Caco-2 (cell line): Measurements from ENCODE around the gene VAV2. TPM values are rescaled to one million over a fixed set of nuclear protein-coding genes. Genes with fewer than 3 reads are reported as not detected.
A peak's percentile ranks its signal among the peaks of the same experiment; 100 is the strongest.

Source experiments
- BruUV-seq: library from RNA; stranded (reverse); fragments of 400-500 nt; replicated peaks from 2 replicates; lab custom pipeline; 2021; lab: Mats Ljungman, UMichigan
- CTCF ChIA-PET: fragments of 300-600 bp; sonication (Branson Sonifier 250); formaldehyde crosslinking; loops from one replicate; lab custom pipeline; 2022; ENCODE audit warnings: antibody characterized with exemption; lab: Charles Lee
- POLR2A ChIA-PET: fragments of 300-600 bp; sonication (Branson Sonifier 250); formaldehyde crosslinking; loops from one replicate; lab custom pipeline; 2022; ENCODE audit warnings: antibody characterized with exemption; lab: Charles Lee
- DNase-seq, 2 experiments: peaks; one replicate each; pipeline versions ENCODE4 v3.0.0 to v3.0.0-alpha.2; 2020 to 2022
- H3K27me3 ChIP-seq: replicated peaks from 2 replicates; pipeline ENCODE4 v1.6.0; 2011; ENCODE audit warnings: low read length; ENCODE audit not compliant: control insufficient read depth, insufficient read depth
- H3K36me3 ChIP-seq: 2 replicates; pipeline ENCODE4 v1.5.1; 2011; ENCODE audit warnings: low read length; ENCODE audit not compliant: control insufficient read depth, insufficient read depth
- H3K4me1 ChIP-seq: fragments of 250-450 bp; sonication (Bioruptor Pico); 2 replicates; pipeline ENCODE4 v1.5.1; 2020; ENCODE audit warnings: mild to moderate bottlenecking
- H3K4me3 ChIP-seq: 2 replicates; pipeline ENCODE4 v1.5.1; 2011; ENCODE audit warnings: low read depth, mild to moderate bottlenecking, control low read depth, low read length
- H3K9me3 ChIP-seq: fragments of 250-450 bp; sonication (Bioruptor Pico); 2 replicates; pipeline ENCODE4 v1.5.1; 2020; ENCODE audit warnings: mild to moderate bottlenecking, moderate library complexity
- H3K27ac Mint-ChIP-seq: one replicate; pipeline ENCODE4 v1.8.0; 2022; ENCODE audit warnings: mixed read lengths; ENCODE audit not compliant: unreplicated experiment
- H3K27me3 Mint-ChIP-seq: one replicate; pipeline ENCODE4 v1.8.0; 2022; ENCODE audit warnings: mixed read lengths; ENCODE audit not compliant: insufficient read depth, unreplicated experiment
- H3K36me3 Mint-ChIP-seq: one replicate; pipeline ENCODE4 v1.8.0; 2022; ENCODE audit warnings: mild to moderate bottlenecking, mixed read lengths; ENCODE audit not compliant: insufficient read depth, unreplicated experiment
- H3K4me1 Mint-ChIP-seq: one replicate; pipeline ENCODE4 v1.8.0; 2022; ENCODE audit warnings: low read depth, mixed read lengths; ENCODE audit not compliant: unreplicated experiment
- H3K4me3 Mint-ChIP-seq: one replicate; pipeline ENCODE4 v1.8.0; 2022; ENCODE audit warnings: mild to moderate bottlenecking, moderate library complexity, mixed read lengths; ENCODE audit not compliant: unreplicated experiment
- H3K9me3 Mint-ChIP-seq: one replicate; pipeline ENCODE4 v1.8.0; 2022; ENCODE audit warnings: mixed read lengths; ENCODE audit not compliant: unreplicated experiment
- CTCF ChIP-seq, 2 experiments: fragments of 200-600 bp in 1 of 2; IDR thresholded peaks; 1 replicate in 1 of 2; 2 replicates in 1 of 2; pipeline versions ENCODE4 v1.5.1 to v1.8.0; 2011 to 2022; ENCODE audit warnings: antibody characterized with exemption in 1 of 2, control low read depth in 1 of 2, inconsistent platforms in 1 of 2, low read depth in 1 of 2, low read length in 1 of 2, mild to moderate bottlenecking in 1 of 2, moderate library complexity in 1 of 2; ENCODE audit not compliant: insufficient read depth in 1 of 2, severe bottlenecking in 1 of 2, unreplicated experiment in 1 of 2
- intact Hi-C: fragments of 100-400 bp; cut with micrococcal nuclease; formaldehyde crosslinking; loops from one replicate; pipeline ENCODE4 v1.10.0; 2022; ENCODE audit not compliant: unreplicated experiment
- total RNA-seq: library from RNA; stranded (reverse); gene quantifications from 2 replicates; pipeline ENCODE4 v1.2.3, GENCODE V29; 2022

Gene VAV2
- total RNA-seq, 1 experiment from 2014 or later, result 55.3 TPM

- Histone ChIP-seq H3K4me3 (no peak overlapping the region), H3K9me3 (no peaks in the 10 kb centered on the region), H3K27me3 (no peaks in the 10 kb centered on the region), H3K4me1 (no peaks in the 10 kb centered on the region), H3K36me3 (no peaks in the 10 kb centered on the region)
- H3K4me3 Mint-ChIP-seq, result no peak overlapping the region
- BruUV-seq, result no TSS peak
- no peaks in the 10 kb centered on the region for H3K27me3 Mint-ChIP-seq
- CTCF ChIA-PET, result no interaction called here
- H3K9me3 Mint-ChIP-seq, result peaks cover 12% of the 10 kb centered on the region
- H3K4me1 Mint-ChIP-seq, result no peaks in the 10 kb centered on the region
- POLR2A ChIA-PET, result no interaction called here
- H3K36me3 Mint-ChIP-seq, result peaks cover 66% of the 10 kb centered on the region
- no peak for DNase-seq
- intact Hi-C loops, result no loop called here
- TF ChIP-seq CTCF (IDR thresholded peaks at IDR 0.05; ENCODE audit: insufficient read depth in 1 of 2, low read depth in 1 of 2, low read length in 1 of 2, severe bottlenecking in 1 of 2, unreplicated experiment in 1 of 2), result no peak
- no peak overlapping the region for H3K27ac Mint-ChIP-seq
These were observed 125.2 kb downstream of the VAV2 start for GRCh38 chr9:133866946-133867345.

- no peaks in the 10 kb centered on the region for H3K4me1 Mint-ChIP-seq
These were observed 128.1 kb downstream of the VAV2 start for GRCh38 chr9:133864011-133864410.

GRCh38 chr9:133863257-133863592 is 128.9 kb downstream of the VAV2 start:
- BruUV-seq, result no TSS peak
- H3K9me3 ChIP-seq, result no peaks in the 10 kb centered on the region

More at GRCh38 chr9:133864011-133864410, 128.1 kb downstream of the VAV2 start:
- Mint-ChIP-seq H3K27ac (peak overlapping the region; percentile 74), H3K36me3 (peaks cover 62% of the 10 kb centered on the region), H3K4me3 (no peak overlapping the region), H3K9me3 (peaks cover 12% of the 10 kb centered on the region), H3K27me3 (no peaks in the 10 kb centered on the region)
- no peaks in the 10 kb centered on the region for H3K4me1 ChIP-seq
- no TSS peak for BruUV-seq
- intact Hi-C loops, result no loop called here
- no peaks in the 10 kb centered on the region for H3K27me3 ChIP-seq
- no peaks in the 10 kb centered on the region; the same call in 1 of the 2 replicates for H3K36me3 ChIP-seq
- ChIA-PET CTCF (no interaction called here), POLR2A (no interaction called here)
- H3K9me3 ChIP-seq, result no peaks in the 10 kb centered on the region
- no peak for TF ChIP-seq CTCF (IDR thresholded peaks at IDR 0.05; ENCODE audit: insufficient read depth in 1 of 2, low read depth in 1 of 2, low read length in 1 of 2, severe bottlenecking in 1 of 2, unreplicated experiment in 1 of 2)
- DNase-seq, result no peak
- no peak overlapping the region for H3K4me3 ChIP-seq

More at GRCh38 chr9:133863257-133863592, 128.9 kb downstream of the VAV2 start:
- ChIA-PET POLR2A (no interaction called here), CTCF (no interaction called here)
- Mint-ChIP-seq H3K4me3 (no peak overlapping the region), H3K27me3 (no peaks in the 10 kb centered on the region), H3K36me3 (peaks cover 59% of the 10 kb centered on the region), H3K4me1 (no peaks in the 10 kb centered on the region), H3K27ac (no peak overlapping the region), H3K9me3 (peaks cover 12% of the 10 kb centered on the region)
- Histone ChIP-seq H3K27me3 (no peaks in the 10 kb centered on the region), H3K4me3 (no peak overlapping the region), H3K4me1 (no peaks in the 10 kb centered on the region), H3K36me3 (no peaks in the 10 kb centered on the region; the same call in 1 of the 2 replicates)
- DNase-seq, result no peak
- intact Hi-C loops, result no loop called here
- no peak for TF ChIP-seq CTCF (IDR thresholded peaks at IDR 0.05; ENCODE audit: insufficient read depth in 1 of 2, low read depth in 1 of 2, low read length in 1 of 2, severe bottlenecking in 1 of 2, unreplicated experiment in 1 of 2)
